Epithelial cell of alveolus of lung (primary cell): ENCODE results near the gene NFXL1. TPM values are rescaled to one million over a fixed set of nuclear protein-coding genes. Genes with fewer than 3 reads are reported as not detected.

ENCODE experiments used
- total RNA-seq: library from RNA; depleted of rRNA; stranded (reverse); fragments of >200 nt; gene quantifications from 2 replicates; pipeline ENCODE4 v1.2.1, GENCODE V29; 2015

The NFXL1 gene
- 5.0 and 22.4 TPM in 2 replicates for total RNA-seq

DNA sequence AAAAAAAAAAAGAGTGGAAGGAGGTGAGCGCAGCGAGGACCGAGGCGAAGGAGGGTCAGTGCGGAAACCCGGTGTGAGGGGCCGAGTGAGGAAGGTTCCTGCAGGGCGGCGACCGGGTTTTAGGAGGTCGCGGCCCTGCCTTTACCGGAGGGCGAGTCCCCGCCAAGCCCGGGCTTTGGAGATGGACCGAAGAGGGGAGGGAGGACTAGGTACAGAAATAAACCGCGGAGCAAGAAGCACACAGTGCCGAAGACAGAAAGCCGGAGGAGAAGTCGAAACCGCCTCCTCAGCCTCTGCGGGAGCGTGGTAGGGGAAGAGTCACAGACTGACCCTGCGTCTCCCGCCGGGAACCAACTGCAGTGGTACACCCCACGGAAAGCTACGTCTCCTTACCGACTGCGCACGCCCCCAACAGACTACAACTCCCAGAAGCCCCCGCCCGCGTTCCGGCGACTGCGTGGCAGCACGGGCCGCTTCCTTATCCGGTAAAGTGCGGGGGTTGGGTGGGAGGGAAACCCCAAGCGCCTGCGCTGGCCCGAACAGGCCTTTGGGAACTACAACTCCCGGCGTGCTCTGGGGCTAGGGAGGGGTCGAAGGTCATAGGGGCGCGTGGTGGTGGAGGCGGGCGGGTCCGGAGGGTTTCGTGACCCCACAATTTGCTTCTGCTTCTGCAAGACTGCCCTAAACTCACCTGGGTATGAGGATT is at the start of gene NFXL1:
Gene NFXL1, minus strand, starts transcription at position 364 of the 706 bp plus-strand sequence. CDS start 380 bp downstream, outside the sequence.

DNA sequence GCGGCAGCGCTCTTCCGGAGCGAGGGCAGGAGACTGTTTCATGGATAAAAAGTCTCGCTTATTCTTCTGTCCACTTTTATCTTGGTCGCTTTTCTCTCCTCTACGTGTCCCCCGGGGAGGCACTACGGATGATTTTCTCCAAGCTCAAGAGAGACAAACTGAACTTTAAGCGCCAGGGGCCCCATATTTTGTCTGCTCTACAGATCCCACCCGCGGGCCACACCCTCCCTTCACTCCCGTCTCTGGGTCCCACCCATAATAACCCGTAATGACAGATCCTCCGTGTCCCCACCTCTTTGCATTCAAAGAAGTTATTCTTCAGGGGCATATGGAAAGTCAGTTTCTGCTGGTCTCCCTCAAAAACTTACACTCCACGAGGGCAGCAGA is 76.5 kb downstream of the NFXL1 start, which contains the start of gene CORIN:
Gene CORIN, minus strand, starts transcription at position 160 of the 387 bp plus-strand sequence. Its CDS starts 118 bp downstream, at position 42.

Other genes with a start within 250 kb of the NFXL1 start
- 0.48 and 0.78 TPM in 2 replicates for gene CORIN, start 76.5 kb downstream of the NFXL1 start, total RNA-seq
- 0.91 TPM in 1 of 2 replicates, not detected in the other for gene CNGA1, start 102.1 kb upstream of the NFXL1 start, total RNA-seq
- 3.4 TPM in 1 of 2 replicates, not detected in the other for gene NIPAL1, start 102.2 kb upstream of the NFXL1 start, total RNA-seq
- gene TXK, start 219.7 kb upstream of the NFXL1 start, total RNA-seq = 1.6 TPM in 1 of 2 replicates, not detected in the other